ENCODE data around the gene TRIO.

DNA sequence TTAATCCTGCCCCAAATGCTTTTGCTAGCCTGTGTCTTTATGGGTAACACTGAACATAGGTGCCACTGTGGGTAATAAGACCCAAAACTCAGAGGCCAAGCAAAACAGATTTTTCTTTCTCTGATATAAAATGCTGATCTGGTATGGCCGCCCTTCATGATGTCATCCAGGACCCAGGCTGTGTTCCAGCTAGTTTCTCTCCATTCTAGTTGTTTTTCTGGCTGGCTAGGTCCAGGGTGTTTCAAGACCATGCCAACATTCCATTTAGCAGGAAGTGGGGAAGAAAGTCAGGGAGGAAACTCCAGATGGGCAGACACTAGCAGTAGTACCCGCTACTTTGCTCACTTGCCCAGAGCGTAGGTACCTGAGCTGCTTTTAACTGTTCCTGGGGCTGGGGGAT lies 254.6 kb downstream of the TRIO start:
- TF ChIP-seq CTCF (IDR thresholded peaks at IDR 0.05) (no peak), POLR2A (IDR thresholded peaks at IDR 0.05) (no peak)
